ENCODE measurements around the gene SDK2.

Gene SDK2

GRCh38 chr17:73386561-73386960 is 257.7 kb downstream of the SDK2 start:
- FAIRE-seq (no peak), DNase-seq (ENCODE audit: insufficient read length, low spot score) (no peak)
- TF ChIP-seq, protein P1, sequence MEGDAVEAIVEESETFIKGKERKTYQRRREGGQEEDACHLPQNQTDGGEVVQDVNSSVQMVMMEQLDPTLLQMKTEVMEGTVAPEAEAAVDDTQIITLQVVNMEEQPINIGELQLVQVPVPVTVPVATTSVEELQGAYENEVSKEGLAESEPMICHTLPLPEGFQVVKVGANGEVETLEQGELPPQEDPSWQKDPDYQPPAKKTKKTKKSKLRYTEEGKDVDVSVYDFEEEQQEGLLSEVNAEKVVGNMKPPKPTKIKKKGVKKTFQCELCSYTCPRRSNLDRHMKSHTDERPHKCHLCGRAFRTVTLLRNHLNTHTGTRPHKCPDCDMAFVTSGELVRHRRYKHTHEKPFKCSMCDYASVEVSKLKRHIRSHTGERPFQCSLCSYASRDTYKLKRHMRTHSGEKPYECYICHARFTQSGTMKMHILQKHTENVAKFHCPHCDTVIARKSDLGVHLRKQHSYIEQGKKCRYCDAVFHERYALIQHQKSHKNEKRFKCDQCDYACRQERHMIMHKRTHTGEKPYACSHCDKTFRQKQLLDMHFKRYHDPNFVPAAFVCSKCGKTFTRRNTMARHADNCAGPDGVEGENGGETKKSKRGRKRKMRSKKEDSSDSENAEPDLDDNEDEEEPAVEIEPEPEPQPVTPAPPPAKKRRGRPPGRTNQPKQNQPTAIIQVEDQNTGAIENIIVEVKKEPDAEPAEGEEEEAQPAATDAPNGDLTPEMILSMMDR (IDR thresholded peaks at IDR 0.05; ENCODE audit: insufficient read depth, missing control alignments) = no peak

DNA sequence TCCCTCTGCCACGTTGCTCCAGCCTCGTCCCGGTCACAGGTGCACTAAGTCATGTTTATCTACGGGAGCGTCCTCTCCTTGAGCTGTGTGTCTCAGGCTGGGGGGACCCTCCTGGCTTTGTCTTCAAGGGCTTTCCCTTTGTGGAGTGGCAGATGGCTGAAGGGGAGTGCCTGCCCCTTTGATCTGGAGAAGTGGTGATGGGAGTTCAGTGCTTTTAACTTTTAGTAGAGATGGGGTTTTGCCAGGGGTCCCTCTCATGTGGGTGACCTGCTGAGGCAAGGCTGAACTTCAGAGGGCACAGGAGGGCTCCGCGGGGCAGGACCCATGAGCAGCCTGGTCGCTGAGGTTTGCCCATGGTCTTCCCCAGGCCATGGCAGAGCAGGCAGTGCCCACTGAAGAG is 259.3 kb downstream of the SDK2 start:
- DNase-seq (ENCODE audit: insufficient read length, low spot score) = no peak
- no peak for FAIRE-seq
- TF ChIP-seq, protein P1 (IDR thresholded peaks at IDR 0.05; ENCODE audit: insufficient read depth, missing control alignments) = no peak

DNA sequence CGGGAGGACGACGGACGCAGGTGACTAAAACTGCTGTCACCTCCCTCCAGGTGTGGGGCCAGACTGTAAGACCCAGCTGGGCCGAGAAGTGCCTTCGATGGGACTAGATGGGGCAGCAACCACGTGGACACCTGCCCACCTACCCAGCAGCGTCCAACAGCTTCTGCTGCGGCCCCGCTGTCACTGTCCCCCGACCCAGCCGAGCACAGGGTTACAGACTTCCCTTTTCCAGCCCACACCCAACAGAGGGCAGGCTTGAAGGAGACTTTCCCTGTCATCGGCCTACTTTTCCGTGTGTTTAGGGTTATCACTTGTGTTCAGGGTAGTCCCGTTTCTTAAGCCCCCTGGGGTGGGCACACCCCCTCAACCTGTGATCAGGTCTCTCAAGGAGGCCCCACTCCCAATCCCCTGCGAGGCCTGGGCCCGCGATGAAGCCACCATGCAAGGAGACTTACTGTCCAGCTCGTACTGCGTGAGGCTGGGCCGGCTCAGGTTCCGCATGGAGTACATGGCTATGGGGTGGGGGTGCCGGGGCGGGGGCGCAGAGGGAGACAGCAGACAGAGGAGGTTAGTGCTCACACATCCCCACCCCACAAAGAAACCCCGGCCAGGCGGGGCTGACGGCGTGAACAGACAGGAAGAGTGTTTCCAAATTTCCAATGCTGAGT is 263.7 kb downstream of the SDK2 start:
- TF ChIP-seq, protein P1 (IDR thresholded peaks at IDR 0.05; ENCODE audit: insufficient read depth, missing control alignments) = no peak
- DNase-seq (ENCODE audit: insufficient read length, low spot score) = no peak
- no peak for FAIRE-seq

DNA sequence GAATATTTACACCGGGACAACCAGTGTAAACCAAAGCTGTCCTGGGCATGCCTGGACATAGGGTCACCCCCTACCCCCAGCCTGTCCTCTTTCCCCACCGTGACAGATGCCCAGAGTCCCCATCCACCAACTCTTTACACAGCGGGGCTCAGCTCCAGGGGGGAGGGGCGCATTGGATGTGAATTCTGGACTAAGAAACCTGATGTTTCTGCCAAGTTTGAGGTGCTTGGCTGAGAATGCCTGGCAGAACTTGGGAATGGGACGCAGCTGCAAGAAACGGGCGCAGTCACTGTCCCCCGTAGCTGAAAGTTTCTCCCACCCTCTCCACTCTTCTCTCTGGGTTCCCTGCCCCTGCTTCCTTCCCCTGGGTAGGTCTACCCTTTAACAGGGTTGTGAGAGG is 264.4 kb downstream of the SDK2 start:
- TF ChIP-seq, protein P1 (IDR thresholded peaks at IDR 0.05; ENCODE audit: insufficient read depth, missing control alignments) = no peak
- FAIRE-seq (no peak), DNase-seq (ENCODE audit: insufficient read length, low spot score) (no peak)

DNA sequence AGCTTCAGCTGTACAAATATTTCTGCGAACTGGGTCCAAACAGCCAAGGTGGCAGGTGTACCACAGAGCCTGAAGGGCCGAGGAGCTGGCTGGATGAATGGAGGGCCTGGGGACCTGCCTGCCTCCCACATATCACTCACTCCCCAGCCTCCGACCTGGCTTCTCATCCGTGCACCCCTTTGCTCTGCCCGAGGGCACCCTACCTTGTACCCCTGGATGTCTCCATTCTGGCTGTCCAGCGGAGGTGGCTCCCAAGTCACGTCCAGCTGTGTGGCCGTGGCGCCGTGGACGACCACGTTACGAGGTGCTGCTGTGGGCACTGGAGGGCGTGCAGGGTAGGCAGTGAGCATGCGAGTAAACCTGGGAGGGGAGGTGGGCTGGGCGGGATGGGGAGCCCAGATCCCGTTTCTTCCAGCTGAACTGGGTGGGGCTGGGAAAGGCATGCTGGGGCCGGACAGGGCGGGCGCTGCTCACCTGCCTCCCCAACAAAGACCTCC is 265.2 kb downstream of the SDK2 start:
- DNase-seq (ENCODE audit: insufficient read length, low spot score) (no peak), FAIRE-seq (no peak)
- TF ChIP-seq, protein P1 (IDR thresholded peaks at IDR 0.05; ENCODE audit: insufficient read depth, missing control alignments) = no peak

- TF ChIP-seq, protein P1 (IDR thresholded peaks at IDR 0.05; ENCODE audit: insufficient read depth, missing control alignments) = no peak
- FAIRE-seq = no peak
- no peak for DNase-seq (ENCODE audit: insufficient read length, low spot score)
These were observed 267.6 kb downstream of the SDK2 start for GRCh38 chr17:73376636-73377035.

GRCh38 chr17:73376152-73376551 is 268.1 kb downstream of the SDK2 start:
- no peak for FAIRE-seq

More at GRCh38 chr17:73376152-73376551, 268.1 kb downstream of the SDK2 start:
- no peak for DNase-seq (ENCODE audit: insufficient read length, low spot score)
- TF ChIP-seq, protein P1 (IDR thresholded peaks at IDR 0.05; ENCODE audit: insufficient read depth, missing control alignments) = no peak
